Fibroblast of skin of right biceps (primary cell): Measurements from ENCODE around the gene PAN2.
A peak's percentile ranks its signal among the peaks of the same experiment; 100 is the strongest.
"Not testable (repeated sequence)": the region's sequence is repeated elsewhere in the genome, so short reads cannot be mapped to it uniquely, and the experiment has no call there.

Source experiments
- DNase-seq: peaks from one replicate; pipeline ENCODE4 v3.0.0-alpha.2; 2013

The PAN2 gene, protein sequence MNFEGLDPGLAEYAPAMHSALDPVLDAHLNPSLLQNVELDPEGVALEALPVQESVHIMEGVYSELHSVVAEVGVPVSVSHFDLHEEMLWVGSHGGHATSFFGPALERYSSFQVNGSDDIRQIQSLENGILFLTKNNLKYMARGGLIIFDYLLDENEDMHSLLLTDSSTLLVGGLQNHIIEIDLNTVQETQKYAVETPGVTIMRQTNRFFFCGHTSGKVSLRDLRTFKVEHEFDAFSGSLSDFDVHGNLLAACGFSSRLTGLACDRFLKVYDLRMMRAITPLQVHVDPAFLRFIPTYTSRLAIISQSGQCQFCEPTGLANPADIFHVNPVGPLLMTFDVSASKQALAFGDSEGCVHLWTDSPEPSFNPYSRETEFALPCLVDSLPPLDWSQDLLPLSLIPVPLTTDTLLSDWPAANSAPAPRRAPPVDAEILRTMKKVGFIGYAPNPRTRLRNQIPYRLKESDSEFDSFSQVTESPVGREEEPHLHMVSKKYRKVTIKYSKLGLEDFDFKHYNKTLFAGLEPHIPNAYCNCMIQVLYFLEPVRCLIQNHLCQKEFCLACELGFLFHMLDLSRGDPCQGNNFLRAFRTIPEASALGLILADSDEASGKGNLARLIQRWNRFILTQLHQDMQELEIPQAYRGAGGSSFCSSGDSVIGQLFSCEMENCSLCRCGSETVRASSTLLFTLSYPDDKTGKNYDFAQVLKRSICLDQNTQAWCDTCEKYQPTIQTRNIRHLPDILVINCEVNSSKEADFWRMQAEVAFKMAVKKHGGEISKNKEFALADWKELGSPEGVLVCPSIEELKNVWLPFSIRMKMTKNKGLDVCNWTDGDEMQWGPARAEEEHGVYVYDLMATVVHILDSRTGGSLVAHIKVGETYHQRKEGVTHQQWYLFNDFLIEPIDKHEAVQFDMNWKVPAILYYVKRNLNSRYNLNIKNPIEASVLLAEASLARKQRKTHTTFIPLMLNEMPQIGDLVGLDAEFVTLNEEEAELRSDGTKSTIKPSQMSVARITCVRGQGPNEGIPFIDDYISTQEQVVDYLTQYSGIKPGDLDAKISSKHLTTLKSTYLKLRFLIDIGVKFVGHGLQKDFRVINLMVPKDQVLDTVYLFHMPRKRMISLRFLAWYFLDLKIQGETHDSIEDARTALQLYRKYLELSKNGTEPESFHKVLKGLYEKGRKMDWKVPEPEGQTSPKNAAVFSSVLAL

DNA sequence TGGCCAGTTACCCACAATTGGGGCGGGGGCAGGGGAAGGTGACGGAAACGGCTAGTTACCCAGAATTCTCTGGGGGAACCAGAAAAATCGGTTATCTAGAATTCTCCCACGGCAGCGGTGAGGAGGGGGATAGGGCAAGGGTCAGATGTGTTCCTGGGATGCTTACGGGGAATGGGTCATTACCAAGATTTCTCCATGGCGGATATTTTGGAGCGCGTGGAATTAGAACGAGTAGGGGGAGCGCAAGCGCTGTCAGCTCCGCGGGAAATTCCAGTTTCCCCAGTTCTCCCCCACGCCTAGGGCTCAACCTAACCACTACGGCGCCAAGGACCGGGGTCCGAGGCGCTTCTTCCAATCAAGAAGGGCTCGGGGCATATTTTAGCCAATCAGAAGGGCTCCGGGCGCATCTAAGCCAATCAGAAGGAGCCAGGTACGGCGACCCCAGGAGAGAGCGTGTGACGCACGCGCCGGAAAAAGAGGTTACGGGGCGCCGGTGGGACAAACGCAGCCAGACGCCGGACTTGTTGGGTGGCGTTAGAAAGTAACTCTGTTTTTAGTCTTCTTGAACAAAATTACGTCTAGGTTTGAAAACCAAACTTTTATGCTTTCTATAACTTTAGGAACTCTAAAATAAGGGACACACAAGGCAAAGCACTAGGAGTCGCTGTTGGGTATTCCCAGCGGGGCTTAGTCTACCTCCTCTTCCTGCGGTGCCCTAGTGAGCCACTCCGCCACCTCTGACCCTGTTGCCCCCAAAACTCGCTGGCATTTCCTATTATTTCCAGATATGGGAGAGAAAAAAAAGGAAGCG lies at the start of gene PAN2:
Gene PAN2 (minus strand): TSS at position 322 of the 811 bp plus-strand sequence. CDS start 906 bp downstream, outside the sequence.
- DNase-seq, result peak; percentile 99

DNA sequence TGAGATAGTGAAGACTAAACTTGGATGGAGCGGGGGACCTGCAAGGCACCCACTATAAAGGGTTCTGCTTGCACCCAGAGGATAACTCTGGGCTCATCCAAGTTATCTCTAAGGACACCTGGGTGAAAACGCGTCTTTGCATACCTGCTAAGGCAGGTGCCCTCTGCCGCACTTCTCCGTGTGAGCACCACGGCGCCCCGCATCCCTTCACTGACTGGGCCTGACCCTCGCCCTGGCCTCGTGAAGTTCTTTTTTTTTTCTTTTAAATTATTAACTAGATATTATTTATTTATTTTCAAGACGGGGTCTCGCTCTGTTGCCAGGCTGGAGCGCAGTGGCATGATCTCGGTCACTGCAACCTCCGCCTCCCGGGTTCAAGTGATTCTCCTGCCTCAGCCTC lies 48.8 kb upstream of the PAN2 start:
- no peak for DNase-seq

- DNase-seq, result no peak
Measured at GRCh38 chr12:56377989-56378316, 44.2 kb upstream of the PAN2 start.

GRCh38 chr12:56377310-56377988 lies 43.6 kb upstream of the PAN2 start:
- DNase-seq, result peak; percentile 27

- no peak for DNase-seq
Measured at GRCh38 chr12:56375598-56376434, 42.0 kb upstream of the PAN2 start.

DNA sequence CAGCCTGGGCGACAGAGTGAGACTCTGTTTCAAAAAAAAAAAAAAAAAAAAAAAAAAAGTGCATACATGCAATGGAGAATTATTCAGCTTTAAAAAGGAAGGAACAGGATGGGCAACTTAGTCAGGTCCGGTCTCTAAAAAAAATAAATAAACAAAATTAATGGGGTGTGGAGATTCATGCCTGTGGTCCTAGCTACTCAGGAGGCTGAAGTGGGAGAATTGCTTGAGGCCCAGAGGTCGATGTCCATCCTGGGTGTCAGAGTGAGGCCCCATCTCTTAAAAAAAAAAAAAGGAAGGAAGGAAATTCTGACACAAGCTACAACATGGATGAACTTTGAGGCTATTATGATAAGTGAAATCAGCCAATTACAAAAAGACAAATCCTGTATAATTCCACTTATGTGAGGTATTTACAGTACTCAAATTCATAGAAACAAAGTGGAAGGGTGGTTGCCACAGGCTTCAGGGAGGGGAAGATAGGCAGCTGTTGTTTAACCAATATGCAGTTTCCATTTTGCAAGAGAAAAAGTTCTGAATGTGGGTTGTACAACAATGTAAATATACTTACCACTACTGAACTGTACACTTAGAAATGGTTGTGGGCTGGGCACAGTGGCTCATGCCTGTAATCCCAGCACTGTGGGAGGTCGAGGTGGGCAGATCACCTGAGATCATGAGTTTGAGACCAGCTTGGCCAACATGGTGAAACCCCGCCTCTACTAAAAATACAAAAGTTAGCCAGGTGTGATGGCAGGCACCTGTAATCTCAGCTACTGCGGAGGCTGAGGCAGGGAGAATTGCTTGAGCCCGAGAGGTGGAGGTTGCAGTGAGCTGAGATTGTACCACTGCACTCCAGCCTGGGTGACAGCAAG lies 41.2 kb upstream of the PAN2 start:
- no peak for DNase-seq

DNA sequence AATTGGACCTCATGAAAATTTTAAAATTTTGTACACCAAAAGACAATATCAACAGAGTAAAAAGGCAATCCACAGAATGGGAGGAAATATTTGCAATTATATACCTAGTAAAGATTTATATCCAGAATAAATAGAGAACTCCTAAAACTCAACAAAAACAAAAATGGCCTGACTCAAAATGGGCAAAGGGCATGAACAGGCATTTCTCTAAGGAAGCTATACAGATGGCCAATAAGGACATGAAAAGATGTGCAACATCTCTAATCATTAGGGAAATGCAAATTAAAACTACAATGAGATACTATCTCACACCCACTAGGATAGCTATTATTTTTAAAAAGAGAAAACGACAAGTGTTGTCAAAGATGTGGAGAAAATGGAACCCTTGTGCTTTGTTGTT lies 39.7 kb upstream of the PAN2 start:
- DNase-seq, result no peak

GRCh38 chr12:56366948-56367347 lies 33.1 kb upstream of the PAN2 start:
- no peak for DNase-seq

- no peak for DNase-seq
Measured at GRCh38 chr12:56362130-56363059, 28.6 kb upstream of the PAN2 start, which contains the start of gene APOF. Gene APOF, minus strand, starts transcription at chr12:56362857. Its CDS starts 112 bp downstream, at chr12:56362745.

GRCh38 chr12:56361487-56362129 lies 27.8 kb upstream of the PAN2 start:
- no peak for DNase-seq

GRCh38 chr12:56359851-56360767 lies 26.3 kb upstream of the PAN2 start, which contains the start of gene STAT2:
Gene STAT2, minus strand, starts transcription at chr12:56360107. Its CDS starts 3,536 bp downstream, at chr12:56356571.
- DNase-seq, result peak; percentile 100

- DNase-seq, result peak; percentile 84
Measured at GRCh38 chr12:56358836-56359532, 25.2 kb upstream of the PAN2 start.

DNA sequence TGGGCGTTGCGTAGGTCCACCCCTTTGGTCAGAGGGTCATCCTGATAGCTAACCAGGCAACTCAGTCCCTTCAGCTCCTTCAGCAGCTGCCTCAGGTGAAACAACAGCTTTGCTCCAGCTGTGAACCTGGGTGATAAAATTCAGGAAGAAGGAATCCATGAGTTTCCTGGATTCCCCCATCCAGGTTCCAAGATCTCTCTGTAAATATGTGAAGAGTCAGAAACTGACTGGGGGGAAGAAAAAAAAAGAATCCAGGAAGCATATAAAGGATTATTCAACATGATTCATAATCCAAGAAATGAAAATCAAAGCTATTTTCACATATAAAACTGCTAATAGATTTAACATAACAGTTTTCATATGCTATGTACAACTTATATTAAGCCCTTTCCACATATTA lies 17.5 kb upstream of the PAN2 start:
- no peak for DNase-seq

DNA sequence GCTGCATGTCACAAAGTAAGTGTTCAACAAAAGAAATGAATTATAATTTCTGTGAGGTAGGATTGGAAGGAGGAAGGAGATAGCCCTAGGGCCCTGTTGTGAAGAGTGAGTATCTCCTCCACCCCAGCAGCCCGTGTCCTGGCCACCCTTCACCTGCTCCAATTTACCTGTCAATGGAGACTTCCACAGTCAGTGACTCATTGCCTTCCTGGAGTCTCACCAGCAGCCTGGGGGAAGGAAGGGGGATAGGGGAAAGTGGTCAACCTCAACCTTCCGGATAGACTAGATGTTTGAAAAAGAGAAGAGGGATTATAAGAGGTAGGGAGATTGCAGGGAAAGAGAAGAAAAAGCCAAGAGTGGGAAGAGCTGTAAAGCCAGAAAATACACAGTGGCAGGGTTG lies 16.9 kb upstream of the PAN2 start:
- no peak for DNase-seq

- no peak for DNase-seq
Measured at GRCh38 chr12:56348776-56349175, 15.0 kb upstream of the PAN2 start.

- DNase-seq, result not testable (repeated sequence)
Measured at GRCh38 chr12:56347255-56347654, 13.5 kb upstream of the PAN2 start.
